ENCODE results near the gene FHAD1. TPM values are rescaled to one million over a fixed set of nuclear protein-coding genes. Genes with fewer than 3 reads are reported as not detected.
"Not testable (repeated sequence)": the region's sequence is repeated elsewhere in the genome, so short reads cannot be mapped to it uniquely, and the experiment has no call there.

Gene FHAD1
- total and polyA plus RNA-seq, 8 donors, result 0.75 to 5.5 (median 2.1) TPM

DNA sequence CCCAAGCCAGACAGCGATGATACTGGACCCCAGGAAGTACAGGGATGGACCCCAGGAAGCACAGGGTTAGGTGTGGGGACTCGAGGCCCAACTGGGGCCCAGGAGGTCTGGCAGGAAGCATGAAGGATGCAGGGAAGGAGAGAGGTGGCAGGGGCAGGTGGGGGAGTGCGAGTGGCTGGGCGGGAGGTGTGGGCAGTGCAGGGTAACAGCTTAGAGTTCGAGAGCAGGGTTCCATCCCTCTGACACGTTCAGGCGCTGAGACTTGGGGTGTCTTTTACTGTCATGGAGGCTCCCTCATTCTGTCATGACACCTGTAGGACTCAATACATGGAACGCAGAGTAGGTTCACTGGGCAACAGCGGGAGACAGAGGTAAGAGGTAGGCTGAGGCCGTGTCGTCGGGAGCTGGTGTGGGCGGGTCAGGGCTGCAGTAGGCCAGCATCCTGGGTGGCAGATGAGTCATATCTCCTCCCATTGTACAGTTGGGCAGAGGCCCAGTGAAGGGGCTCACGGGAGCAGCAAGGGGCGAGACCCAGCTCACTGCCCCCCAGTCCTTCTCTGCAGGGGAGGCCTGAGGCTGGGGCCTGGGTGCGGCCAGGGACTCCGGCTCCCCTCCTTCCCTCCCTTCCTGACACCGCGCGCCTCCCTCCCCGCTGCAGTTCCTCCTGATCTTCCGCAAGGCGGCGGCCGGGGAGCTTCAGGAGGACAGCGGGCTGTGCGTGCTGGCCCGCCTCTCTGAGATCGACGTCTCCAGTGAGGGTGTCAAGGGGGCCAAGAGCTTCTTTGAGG, 179.7 kb downstream of the FHAD1 start:
- peaks cover 7 to 52% (median 39%) of the 10 kb centered on the region in 3 donors for H3K4me1 ChIP-seq
- DNase-seq (peak in 3 of 6 donors; percentile 26 to 79 (median 65)), ATAC-seq (no peak), FAIRE-seq (no peak)
- H3K27ac ChIP-seq, result peak overlapping the region in 2 of 4 donors; percentile 12 to 81
- no peaks in the 10 kb centered on the region for H3K27me3 ChIP-seq
- H3K9me3 ChIP-seq, result no peaks in the 10 kb centered on the region
- intact Hi-C loops (cut with DNase I), result loop anchor here in 1 of 3 donors (5.0 kb wide), 1 partner anchor 99 kb away; no protein-coding TSS in a partner anchor
- no peak overlapping the region for H3K4me3 ChIP-seq
- TF ChIP-seq, protein P1, sequence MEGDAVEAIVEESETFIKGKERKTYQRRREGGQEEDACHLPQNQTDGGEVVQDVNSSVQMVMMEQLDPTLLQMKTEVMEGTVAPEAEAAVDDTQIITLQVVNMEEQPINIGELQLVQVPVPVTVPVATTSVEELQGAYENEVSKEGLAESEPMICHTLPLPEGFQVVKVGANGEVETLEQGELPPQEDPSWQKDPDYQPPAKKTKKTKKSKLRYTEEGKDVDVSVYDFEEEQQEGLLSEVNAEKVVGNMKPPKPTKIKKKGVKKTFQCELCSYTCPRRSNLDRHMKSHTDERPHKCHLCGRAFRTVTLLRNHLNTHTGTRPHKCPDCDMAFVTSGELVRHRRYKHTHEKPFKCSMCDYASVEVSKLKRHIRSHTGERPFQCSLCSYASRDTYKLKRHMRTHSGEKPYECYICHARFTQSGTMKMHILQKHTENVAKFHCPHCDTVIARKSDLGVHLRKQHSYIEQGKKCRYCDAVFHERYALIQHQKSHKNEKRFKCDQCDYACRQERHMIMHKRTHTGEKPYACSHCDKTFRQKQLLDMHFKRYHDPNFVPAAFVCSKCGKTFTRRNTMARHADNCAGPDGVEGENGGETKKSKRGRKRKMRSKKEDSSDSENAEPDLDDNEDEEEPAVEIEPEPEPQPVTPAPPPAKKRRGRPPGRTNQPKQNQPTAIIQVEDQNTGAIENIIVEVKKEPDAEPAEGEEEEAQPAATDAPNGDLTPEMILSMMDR (IDR thresholded peaks at IDR 0.05), result no peak
- peaks cover 0 to 16% (median 0%) of the 10 kb centered on the region in 3 donors for H3K36me3 ChIP-seq
- WGBS, 2 donors, result 80 to 83% methylated on average over 29 to 30 of the region's 30 CpGs

DNA sequence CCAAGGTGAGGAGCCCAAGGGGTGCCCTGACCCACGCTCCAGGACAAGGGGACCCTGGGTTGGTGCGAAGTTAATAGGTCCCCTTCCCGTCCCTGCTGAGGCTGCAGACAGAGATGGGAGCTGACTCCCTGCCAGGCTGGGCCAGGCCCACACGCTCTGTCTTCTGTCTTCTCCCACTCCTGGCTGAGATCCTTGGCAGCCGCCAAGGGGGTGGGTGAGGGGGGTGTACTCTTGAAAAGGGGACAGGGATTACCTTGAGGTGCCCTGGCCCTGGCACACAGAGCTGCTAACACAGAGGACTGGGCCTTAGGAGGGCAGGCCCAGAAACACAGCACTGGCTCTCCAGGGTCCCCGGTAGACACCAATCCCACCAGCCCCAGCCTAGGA, 180.2 kb downstream of the FHAD1 start:
- peak overlapping the region in 1 of 4 donors; percentile 12 for H3K27ac ChIP-seq
- H3K36me3 ChIP-seq, result peaks cover 0 to 16% (median 0%) of the 10 kb centered on the region in 3 donors
- WGBS, 2 donors, result 73 to 78% methylated on average over 6 of the region's 6 CpGs
- TF ChIP-seq, protein P1 (IDR thresholded peaks at IDR 0.05), result no peak
- peaks cover 8 to 50% (median 38%) of the 10 kb centered on the region in 3 donors for H3K4me1 ChIP-seq
- intact Hi-C loops (cut with DNase I), result loop anchor here in 1 of 3 donors (5.0 kb wide), 1 partner anchor 100 kb away; no protein-coding TSS in a partner anchor
- DNase-seq, result peak in 3 of 6 donors; percentile 13 to 72 (median 53)
- H3K9me3 ChIP-seq, result no peaks in the 10 kb centered on the region
- ATAC-seq, result no peak
- H3K27me3 ChIP-seq, result no peaks in the 10 kb centered on the region
- H3K4me3 ChIP-seq, result no peak overlapping the region
- no peak for FAIRE-seq

DNA sequence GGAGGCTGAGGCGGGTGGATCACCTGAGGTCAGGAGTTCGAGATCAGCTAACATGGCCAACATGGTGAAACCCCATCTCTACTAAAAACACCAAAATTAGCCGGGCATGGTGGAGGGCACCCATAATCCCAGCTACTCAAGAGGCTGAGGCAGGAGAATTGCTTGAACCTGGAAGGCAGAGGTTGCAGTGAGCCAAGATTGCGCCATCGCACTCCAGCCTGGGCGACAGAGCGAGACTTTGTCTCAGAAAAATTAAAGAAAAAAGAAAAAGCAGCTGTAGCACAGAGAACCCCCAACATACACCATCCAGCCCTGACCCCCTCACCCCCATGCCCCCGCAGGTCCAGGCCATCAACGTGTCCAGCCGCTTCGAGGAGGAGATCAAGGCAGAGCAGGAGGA, 181.2 kb downstream of the FHAD1 start:
- intact Hi-C loops (cut with DNase I), result loop anchor here in 1 of 3 donors (5.0 kb wide), 1 partner anchor 101 kb away; no protein-coding TSS in a partner anchor
- FAIRE-seq, ATAC-seq, H3K27ac ChIP-seq, H3K4me3 ChIP-seq, H3K9me3 ChIP-seq, H3K27me3 ChIP-seq: not testable (repeated sequence)
- H3K36me3 ChIP-seq, result peaks cover 0 to 16% (median 0%) of the 10 kb centered on the region in 3 donors
- DNase-seq, result peak in 1 of 6 donors; percentile 47
- WGBS, 2 donors, result 87 to 90% methylated on average over 9 to 11 of the region's 11 CpGs
- peaks cover 13 to 48% (median 35%) of the 10 kb centered on the region in 3 donors for H3K4me1 ChIP-seq

DNA sequence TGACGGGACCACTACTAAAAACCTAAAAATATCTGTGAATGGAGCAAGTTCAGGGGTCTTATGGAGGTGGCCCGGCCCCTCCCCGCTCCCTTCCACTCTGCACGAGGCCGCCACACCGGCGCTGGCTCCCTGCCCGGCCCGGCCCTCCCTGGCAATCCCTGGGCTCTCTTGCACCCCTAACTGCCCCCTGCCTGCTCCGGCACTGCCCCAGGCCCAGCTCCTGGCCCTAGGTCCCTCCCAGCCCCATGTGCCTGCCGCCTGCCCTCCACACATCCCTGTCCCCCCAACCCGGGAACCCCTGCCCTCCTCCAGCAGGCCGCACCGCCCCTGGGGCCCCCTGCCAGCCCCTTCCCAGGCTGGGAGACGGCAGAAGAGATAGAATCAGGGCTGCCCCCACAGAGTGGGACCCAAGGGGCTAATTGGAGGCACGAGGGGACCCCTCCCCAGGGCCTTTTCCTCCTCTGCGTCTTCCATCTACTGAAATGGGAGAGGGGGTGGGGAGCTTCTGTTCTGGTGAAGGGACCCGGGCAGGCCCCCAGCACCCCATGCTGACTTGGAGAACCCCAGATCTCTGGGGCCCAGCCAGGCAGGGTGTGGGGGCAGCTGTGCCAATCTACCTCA, 181.9 kb downstream of the FHAD1 start:
- TF ChIP-seq, protein P1 (IDR thresholded peaks at IDR 0.05), result no peak
- 85% methylated on average over 16 to 18 of the region's 18 CpGs for WGBS, 2 donors
- Histone ChIP-seq H3K27ac (peak overlapping the region in 3 of 4 donors; percentile 46 to 85 (median 82)), H3K4me1 (peaks cover 20 to 45% (median 28%) of the 10 kb centered on the region in 3 donors), H3K27me3 (no peaks in the 10 kb centered on the region), H3K9me3 (no peaks in the 10 kb centered on the region), H3K36me3 (peaks cover 0 to 16% (median 0%) of the 10 kb centered on the region in 3 donors), H3K4me3 (no peak overlapping the region)
- ATAC-seq (no peak), FAIRE-seq (no peak), DNase-seq (peak in 3 of 6 donors; percentile 34 to 82 (median 60))
- intact Hi-C loops (cut with DNase I), result loop anchor here in 1 of 3 donors (5.0 kb wide), 1 partner anchor 102 kb away; no protein-coding TSS in a partner anchor

DNA sequence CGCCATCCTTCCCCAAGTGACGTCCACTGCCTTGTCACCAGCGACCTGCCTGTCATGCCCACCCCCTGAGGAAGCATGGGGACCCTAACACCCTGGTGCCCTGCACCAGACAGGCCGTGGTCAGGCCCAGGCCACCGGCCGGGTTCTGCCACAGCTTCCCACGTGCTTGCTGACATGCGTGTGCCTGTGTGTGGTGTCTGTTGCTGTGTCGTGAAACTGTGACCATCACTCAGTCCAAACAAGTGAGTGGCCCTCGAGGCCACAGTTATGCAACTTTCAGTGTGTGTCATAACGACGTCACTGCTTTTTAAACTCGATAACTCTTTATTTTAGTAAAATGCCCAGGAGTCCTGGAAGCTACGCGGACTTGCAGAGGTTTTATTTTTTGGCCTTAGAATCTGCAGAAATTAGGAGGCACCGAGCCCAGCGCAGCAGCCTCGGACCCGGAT, 182.7 kb downstream of the FHAD1 start:
- WGBS, 2 donors, result 54 to 71% methylated on average over 19 of the region's 19 CpGs

More for the DNA sequence above, 182.7 kb downstream of the FHAD1 start:
- DNase-seq (peak in 3 of 6 donors; percentile 60 to 79 (median 68)), ATAC-seq (no peak), FAIRE-seq (no peak)
- H3K27ac ChIP-seq, result peak overlapping the region in 3 of 4 donors; percentile 46 to 85 (median 82)
- intact Hi-C loops (cut with DNase I), result loop anchor here in 2 of 3 donors (5.0 to 10.0 kb wide), 2 partner anchors 102 to 285 kb away; no protein-coding TSS in a partner anchor
- TF ChIP-seq, protein P1 (IDR thresholded peaks at IDR 0.05), result no peak
- H3K4me3 ChIP-seq, result no peak overlapping the region
- no peaks in the 10 kb centered on the region for H3K9me3 ChIP-seq
- H3K4me1 ChIP-seq, result peaks cover 24 to 48% (median 26%) of the 10 kb centered on the region in 3 donors
- H3K36me3 ChIP-seq, result peaks cover 0 to 16% (median 0%) of the 10 kb centered on the region in 3 donors
- H3K27me3 ChIP-seq, result no peaks in the 10 kb centered on the region

Data from pancreas (tissue), 10 donors.